ENCODE measurements around the gene KCNE3.
A peak's percentile ranks its signal among the peaks of the same experiment; 100 is the strongest.

KCNE3 gene

DNA sequence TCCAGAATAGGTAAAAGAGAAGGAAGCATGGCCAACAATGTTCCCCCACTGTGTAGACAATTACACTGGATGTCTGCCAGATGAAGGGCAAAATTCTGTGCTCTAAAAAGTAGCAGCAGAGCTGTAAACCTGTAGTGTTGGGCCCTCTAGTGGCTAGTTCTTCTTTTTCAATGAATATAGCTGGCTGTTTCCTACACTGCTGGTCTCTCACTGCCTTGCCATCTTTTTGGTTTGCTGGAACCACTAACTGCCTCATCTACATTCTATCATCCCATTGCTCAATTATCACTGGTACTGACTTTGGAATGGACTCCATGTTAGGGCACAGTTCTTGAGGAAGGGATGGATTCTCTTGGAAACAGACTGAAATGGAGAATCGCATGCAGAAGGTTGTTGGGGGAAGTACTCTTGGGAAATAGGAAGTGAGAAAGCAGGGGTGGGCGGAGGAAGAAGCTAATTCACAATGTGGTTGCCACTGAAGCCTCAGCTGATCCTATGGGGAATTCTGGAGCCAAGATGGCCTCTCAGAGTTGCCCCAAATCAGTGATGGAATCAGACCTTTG, 17.9 kb downstream of the KCNE3 start:
- no peak overlapping the region for H3K27ac ChIP-seq (ENCODE audit: low read depth, low read length)
- DNase-seq: peak; percentile 48 to 86
- H3K14ac ChIP-seq (ENCODE audit: low read length): no peak overlapping the region
- no peak overlapping the region for H4K12ac ChIP-seq (ENCODE audit: low read depth, low read length)
- H3K79me1 ChIP-seq (ENCODE audit: low read length): no peaks in the 10 kb centered on the region
- H3K79me2 ChIP-seq (ENCODE audit: control insufficient read depth, insufficient read depth, low read length, poor library complexity): no peaks in the 10 kb centered on the region
- no peak overlapping the region for H2AK5ac ChIP-seq (ENCODE audit: low read length)
- WGBS (ENCODE audit: extremely low coverage, insufficient coverage, insufficient read length): no CpG with 5 or more reads among the region's 2 CpGs
- H4K91ac ChIP-seq (ENCODE audit: low read depth, low read length): no peak overlapping the region
- H3K23ac ChIP-seq (ENCODE audit: low read length): no peak overlapping the region
- H3K36me3 ChIP-seq (ENCODE audit: control insufficient read depth in 1 of 2, insufficient read depth in 2 of 2, low read length in 2 of 2): no peaks in the 10 kb centered on the region
- no peak overlapping the region for H3K18ac ChIP-seq (ENCODE audit: low read length)
- H4K8ac ChIP-seq (ENCODE audit: low read depth, low read length): no peak overlapping the region
- no peaks in the 10 kb centered on the region for H3K4me1 ChIP-seq (ENCODE audit: control insufficient read depth in 1 of 2, insufficient read depth in 2 of 2, low read length in 2 of 2)
- no peaks in the 10 kb centered on the region for H3K27me3 ChIP-seq (ENCODE audit: insufficient read depth, low read length)
- H3K9me3 ChIP-seq (ENCODE audit: insufficient read depth, low read depth, low read length): peaks cover 2% of the 10 kb centered on the region
- no peak overlapping the region for H3K4me3 ChIP-seq (ENCODE audit: low read depth, low read length)
- H3K9ac ChIP-seq (ENCODE audit: low read length): no peak overlapping the region
- H2AFZ ChIP-seq (ENCODE audit: insufficient read depth, low read length, poor library complexity): no peak overlapping the region
- no peak overlapping the region for H3K4me2 ChIP-seq (ENCODE audit: low read length)
- H2BK120ac ChIP-seq (ENCODE audit: insufficient read depth, low read length, poor library complexity): no peak overlapping the region
- no peak overlapping the region for H2BK12ac ChIP-seq (ENCODE audit: low read length)
- H2BK5ac ChIP-seq (ENCODE audit: low read depth, low read length, poor library complexity): no peak overlapping the region
- H3K4ac ChIP-seq (ENCODE audit: low read depth, low read length): no peak overlapping the region

DNA sequence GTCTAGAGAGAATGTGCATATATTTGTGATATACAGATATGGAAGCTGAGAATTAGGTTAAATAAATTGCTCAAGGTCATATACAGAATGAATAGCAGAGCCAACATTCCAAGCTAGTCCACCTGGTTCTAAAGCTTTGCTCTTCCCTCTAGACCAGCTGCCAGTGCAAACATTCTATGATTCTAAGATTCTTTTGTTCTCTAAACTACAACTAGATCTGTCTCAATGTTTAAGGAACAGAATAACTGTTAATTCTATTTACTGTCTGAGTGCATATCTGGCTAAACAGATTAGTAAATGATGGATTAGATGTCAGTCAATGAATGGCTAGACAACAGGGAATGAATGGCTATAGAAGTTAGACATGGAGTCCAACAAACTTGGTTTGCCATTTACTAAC, 19.6 kb downstream of the KCNE3 start:
- H3K4ac ChIP-seq (ENCODE audit: low read depth, low read length): no peak overlapping the region
- H4K91ac ChIP-seq (ENCODE audit: low read depth, low read length): no peak overlapping the region
- H2BK12ac ChIP-seq (ENCODE audit: low read length): no peak overlapping the region
- no peak overlapping the region for H2BK120ac ChIP-seq (ENCODE audit: insufficient read depth, low read length, poor library complexity)
- H2AFZ ChIP-seq (ENCODE audit: insufficient read depth, low read length, poor library complexity): no peak overlapping the region
- H3K36me3 ChIP-seq (ENCODE audit: control insufficient read depth in 1 of 2, insufficient read depth in 2 of 2, low read length in 2 of 2): no peaks in the 10 kb centered on the region
- no peak overlapping the region for H3K14ac ChIP-seq (ENCODE audit: low read length)
- H3K79me1 ChIP-seq (ENCODE audit: low read length): no peaks in the 10 kb centered on the region
- no peak overlapping the region for H3K18ac ChIP-seq (ENCODE audit: low read length)
- H2AK5ac ChIP-seq (ENCODE audit: low read length): no peak overlapping the region
- no peak overlapping the region for H3K9ac ChIP-seq (ENCODE audit: low read length)
- H3K23ac ChIP-seq (ENCODE audit: low read length): no peak overlapping the region
- no peak overlapping the region for H4K12ac ChIP-seq (ENCODE audit: low read depth, low read length)
- H3K79me2 ChIP-seq (ENCODE audit: control insufficient read depth, insufficient read depth, low read length, poor library complexity): no peaks in the 10 kb centered on the region
- peaks cover 0 to 3% of the 10 kb centered on the region in 2 experiments for H3K4me1 ChIP-seq (ENCODE audit: control insufficient read depth in 1 of 2, insufficient read depth in 2 of 2, low read length in 2 of 2)
- H3K9me3 ChIP-seq (ENCODE audit: insufficient read depth, low read depth, low read length): peaks cover 2% of the 10 kb centered on the region
- H4K8ac ChIP-seq (ENCODE audit: low read depth, low read length): no peak overlapping the region
- H3K27me3 ChIP-seq (ENCODE audit: insufficient read depth, low read length): no peaks in the 10 kb centered on the region
- no peak overlapping the region for H3K4me3 ChIP-seq (ENCODE audit: low read depth, low read length)
- no peak for DNase-seq
- no peak overlapping the region for H3K27ac ChIP-seq (ENCODE audit: low read depth, low read length)
- no peak overlapping the region for H2BK5ac ChIP-seq (ENCODE audit: low read depth, low read length, poor library complexity)
- no peak overlapping the region for H3K4me2 ChIP-seq (ENCODE audit: low read length)

DNA sequence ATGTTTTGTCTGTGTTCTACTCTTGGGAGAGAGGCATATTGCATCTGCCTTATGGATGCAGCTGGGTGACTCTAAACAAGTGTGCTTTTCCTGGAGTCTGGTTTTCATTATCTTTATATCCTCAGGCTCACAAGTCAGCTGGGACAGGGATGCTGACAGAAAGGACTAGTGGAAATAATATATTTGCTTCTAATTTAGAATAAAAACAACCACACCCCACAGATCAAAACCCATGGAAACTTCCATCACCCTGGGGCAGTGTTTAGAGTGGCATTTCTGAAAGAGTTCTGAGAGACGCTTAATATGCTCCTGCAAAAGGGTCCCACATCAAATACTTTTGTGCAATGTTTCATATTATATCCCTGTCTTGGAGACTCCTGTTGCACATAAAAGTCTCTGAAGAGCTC, 20.8 kb downstream of the KCNE3 start:
- no peaks in the 10 kb centered on the region for H3K9me3 ChIP-seq (ENCODE audit: insufficient read depth, low read depth, low read length)
- H4K12ac ChIP-seq (ENCODE audit: low read depth, low read length): no peak overlapping the region
- H2BK12ac ChIP-seq (ENCODE audit: low read length): no peak overlapping the region
- peaks cover 0 to 3% of the 10 kb centered on the region in 2 experiments for H3K4me1 ChIP-seq (ENCODE audit: control insufficient read depth in 1 of 2, insufficient read depth in 2 of 2, low read length in 2 of 2)
- no peak overlapping the region for H3K14ac ChIP-seq (ENCODE audit: low read length)
- no peak overlapping the region for H2BK120ac ChIP-seq (ENCODE audit: insufficient read depth, low read length, poor library complexity)
- H3K36me3 ChIP-seq (ENCODE audit: control insufficient read depth in 1 of 2, insufficient read depth in 2 of 2, low read length in 2 of 2): no peaks in the 10 kb centered on the region
- no peak overlapping the region for H3K23ac ChIP-seq (ENCODE audit: low read length)
- no peak overlapping the region for H3K4ac ChIP-seq (ENCODE audit: low read depth, low read length)
- DNase-seq: no peak
- no peaks in the 10 kb centered on the region for H3K79me2 ChIP-seq (ENCODE audit: control insufficient read depth, insufficient read depth, low read length, poor library complexity)
- H3K27ac ChIP-seq (ENCODE audit: low read depth, low read length): no peak overlapping the region
- H2BK5ac ChIP-seq (ENCODE audit: low read depth, low read length, poor library complexity): no peak overlapping the region
- H3K4me3 ChIP-seq (ENCODE audit: low read depth, low read length): no peak overlapping the region
- no peak overlapping the region for H2AK5ac ChIP-seq (ENCODE audit: low read length)
- H3K79me1 ChIP-seq (ENCODE audit: low read length): no peaks in the 10 kb centered on the region
- no peak overlapping the region for H3K9ac ChIP-seq (ENCODE audit: low read length)
- no peaks in the 10 kb centered on the region for H3K27me3 ChIP-seq (ENCODE audit: insufficient read depth, low read length)
- no CpG with 5 or more reads among the region's 1 CpG for WGBS (ENCODE audit: extremely low coverage, insufficient coverage, insufficient read length)
- no peak overlapping the region for H2AFZ ChIP-seq (ENCODE audit: insufficient read depth, low read length, poor library complexity)
- no peak overlapping the region for H4K8ac ChIP-seq (ENCODE audit: low read depth, low read length)
- no peak overlapping the region for H4K91ac ChIP-seq (ENCODE audit: low read depth, low read length)
- H3K18ac ChIP-seq (ENCODE audit: low read length): no peak overlapping the region
- no peak overlapping the region for H3K4me2 ChIP-seq (ENCODE audit: low read length)

DNA sequence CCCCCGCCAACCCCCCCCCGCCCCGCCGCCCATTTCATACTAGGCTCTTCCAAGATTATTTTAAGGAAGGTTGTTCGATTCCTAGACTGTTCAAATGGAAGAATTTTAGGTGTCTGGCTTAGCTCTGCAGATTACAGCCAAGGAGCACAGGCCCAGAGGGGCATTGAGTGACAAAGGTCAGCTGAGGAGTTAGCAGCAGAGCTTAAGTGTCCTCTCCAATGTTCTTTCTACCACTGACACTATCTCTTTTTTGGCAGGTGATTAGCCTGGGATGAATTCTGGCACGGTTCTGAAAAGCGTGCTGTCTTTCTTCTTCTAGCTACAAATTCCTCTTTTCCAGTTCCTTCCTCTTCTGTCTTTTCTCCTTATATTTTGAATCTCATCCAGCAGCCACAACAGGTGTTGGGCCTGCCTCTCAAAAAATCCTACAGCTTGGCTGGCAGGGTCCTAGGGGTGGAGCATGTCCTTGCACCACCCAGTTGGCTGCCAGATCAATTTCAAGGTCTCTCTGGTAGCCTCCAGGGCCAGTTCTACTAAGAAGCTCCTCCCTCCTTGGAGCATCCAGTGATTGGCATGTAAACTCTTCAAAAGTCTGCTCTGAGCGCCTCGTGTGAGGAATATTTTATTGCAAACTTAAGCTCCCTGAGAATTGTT, 23.0 kb downstream of the KCNE3 start:
- no peak overlapping the region for H3K9ac ChIP-seq (ENCODE audit: low read length)
- no peak overlapping the region for H3K23ac ChIP-seq (ENCODE audit: low read length)
- H3K4ac ChIP-seq (ENCODE audit: low read depth, low read length): no peak overlapping the region
- no peak overlapping the region for H2BK120ac ChIP-seq (ENCODE audit: insufficient read depth, low read length, poor library complexity)
- DNase-seq: no peak
- H2BK12ac ChIP-seq (ENCODE audit: low read length): no peak overlapping the region
- H3K4me3 ChIP-seq (ENCODE audit: low read depth, low read length): no peak overlapping the region
- no peak overlapping the region for H2BK5ac ChIP-seq (ENCODE audit: low read depth, low read length, poor library complexity)
- H4K91ac ChIP-seq (ENCODE audit: low read depth, low read length): no peak overlapping the region
- no peak overlapping the region for H2AK5ac ChIP-seq (ENCODE audit: low read length)
- H2AFZ ChIP-seq (ENCODE audit: insufficient read depth, low read length, poor library complexity): no peak overlapping the region
- H3K9me3 ChIP-seq (ENCODE audit: insufficient read depth, low read depth, low read length): no peaks in the 10 kb centered on the region
- no peak overlapping the region for H3K4me2 ChIP-seq (ENCODE audit: low read length)
- no peak overlapping the region for H3K27ac ChIP-seq (ENCODE audit: low read depth, low read length)
- no peaks in the 10 kb centered on the region for H3K79me1 ChIP-seq (ENCODE audit: low read length)
- no peak overlapping the region for H4K8ac ChIP-seq (ENCODE audit: low read depth, low read length)
- no CpG with 5 or more reads among the region's 9 CpGs for WGBS (ENCODE audit: extremely low coverage, insufficient coverage, insufficient read length)
- peaks cover 0 to 3% of the 10 kb centered on the region in 2 experiments for H3K4me1 ChIP-seq (ENCODE audit: control insufficient read depth in 1 of 2, insufficient read depth in 2 of 2, low read length in 2 of 2)
- no peaks in the 10 kb centered on the region for H3K27me3 ChIP-seq (ENCODE audit: insufficient read depth, low read length)
- no peak overlapping the region for H3K18ac ChIP-seq (ENCODE audit: low read length)
- no peaks in the 10 kb centered on the region for H3K36me3 ChIP-seq (ENCODE audit: control insufficient read depth in 1 of 2, insufficient read depth in 2 of 2, low read length in 2 of 2)
- no peak overlapping the region for H4K12ac ChIP-seq (ENCODE audit: low read depth, low read length)
- H3K79me2 ChIP-seq (ENCODE audit: control insufficient read depth, insufficient read depth, low read length, poor library complexity): no peaks in the 10 kb centered on the region
- no peak overlapping the region for H3K14ac ChIP-seq (ENCODE audit: low read length)

Data from trophoblast cell (in vitro differentiated cells and primary cell).